Gastroesophageal sphincter (tissue), 4 donors: Measurements from ENCODE around the gene CLOCK. TPM values are rescaled to one million over a fixed set of nuclear protein-coding genes. Genes with fewer than 3 reads are reported as not detected.

Experiments used
- ATAC-seq: fragments of 150-250 bp; one replicate; pipeline ENCODE4 v1.9.1; 2016; ENCODE audit warnings: mild to moderate bottlenecking, moderate library complexity
- H3K27ac ChIP-seq, 4 donors: fragments of 200-600 bp; sonication (generic) in 3 of 4; 1 replicate in 3 of 4; 2 replicates in 1 of 4; pipeline ENCODE4 v1.5.1; 2016 to 2019
- H3K27me3 ChIP-seq: fragments of 200-600 bp; sonication (generic); one replicate; pipeline ENCODE4 v1.5.1; 2019
- H3K36me3 ChIP-seq, 2 donors: fragments of 200-600 bp; sonication (generic); one replicate each; pipeline ENCODE4 v1.5.1; 2019; ENCODE audit warnings: control low read depth in 1 of 2
- H3K4me1 ChIP-seq, 3 donors: fragments of 200-600 bp; sonication (generic); 1 replicate in 2 of 3; 2 replicates in 1 of 3; pipeline ENCODE4 v1.5.1; 2016 to 2019; ENCODE audit warnings: control low read depth in 2 of 3
- H3K4me3 ChIP-seq, 2 donors: fragments of 200-600 bp; sonication (generic); one replicate each; pipeline ENCODE4 v1.5.1; 2019; ENCODE audit warnings: mild to moderate bottlenecking in 1 of 2, moderate library complexity in 1 of 2
- H3K9me3 ChIP-seq, 3 donors: fragments of 200-600 bp; sonication (generic); one replicate each; pipeline ENCODE4 v1.5.1; 2017 to 2019; ENCODE audit warnings: control low read depth in 2 of 3
- EP300 ChIP-seq: sonication (generic); formaldehyde crosslinking; IDR thresholded peaks from one replicate; pipeline ENCODE4 v1.6.1; 2017; ENCODE audit warnings: antibody characterized with exemption, mild to moderate bottlenecking
- POLR2A ChIP-seq, 2 donors: fragments of 450-650 bp; IDR thresholded peaks; one replicate each; pipeline ENCODE4 v1.6.1; 2017; ENCODE audit warnings: antibody characterized with exemption in 2 of 2, mild to moderate bottlenecking in 2 of 2, moderate library complexity in 1 of 2
- POLR2AphosphoS5 ChIP-seq: sonication (generic); formaldehyde crosslinking; IDR thresholded peaks from one replicate; pipeline ENCODE4 v1.6.1; 2017; ENCODE audit warnings: antibody characterized with exemption
- WGBS, 2 donors: methylation state at CpG; one replicate each; pipeline ENCODE4 v1.1.5; 2018; ENCODE audit warnings: low coverage in 1 of 2; 5-methylcytosine and 5-hydroxymethylcytosine counted together
- total RNA-seq, 4 donors: library from RNA; depleted of rRNA; stranded (reverse); fragments of >200 nt; gene quantifications; one replicate each; pipeline ENCODE4 v1.1.0, GENCODE V29; 2016
- TF ChIP-seq, protein P1 (sequence below), 4 experiments: fragments of 200-600 bp in 2 of 4; fragments of 450-650 bp in 2 of 4; sonication (generic) in 1 of 4; IDR thresholded peaks; one replicate each; pipeline ENCODE4 v1.5.1; 2017 to 2019; ENCODE audit warnings: antibody characterized with exemption in 4 of 4, mild to moderate bottlenecking in 2 of 4, moderate library complexity in 2 of 4

CLOCK gene
- total RNA-seq, 4 donors from 2014 or later: 30.0 to 55.7 (median 33.9) TPM

DNA sequence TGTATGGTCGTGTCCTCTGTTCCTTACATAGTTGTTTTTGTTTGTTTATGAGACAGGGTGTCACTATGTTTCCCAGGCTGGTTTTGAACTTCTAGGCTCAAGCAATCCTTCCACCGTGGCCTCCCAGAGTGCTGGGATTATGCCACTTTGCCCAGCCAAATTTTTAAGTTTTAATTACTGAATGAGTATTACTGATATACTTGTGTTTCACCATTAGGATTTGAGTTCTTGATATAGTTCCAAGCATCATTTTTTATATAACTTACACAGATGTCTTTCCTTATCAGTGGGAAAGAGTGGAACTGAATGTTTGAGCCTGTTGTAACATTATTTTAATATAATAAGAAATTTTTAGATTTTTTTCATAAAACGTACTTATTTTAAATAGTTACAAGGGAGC lies 130.5 kb downstream of the CLOCK start:
- ATAC-seq: no peak
- H3K4me3 ChIP-seq: no peak overlapping the region
- H3K27me3 ChIP-seq: no peaks in the 10 kb centered on the region
- H3K9me3 ChIP-seq: no peaks in the 10 kb centered on the region
- no peak overlapping the region for H3K27ac ChIP-seq
- 56 to 80% methylated on average over 3 of the region's 3 CpGs for WGBS, 2 donors
- TF ChIP-seq EP300: no peak
- TF ChIP-seq POLR2A (IDR thresholded peaks at IDR 0.05): no peak
- TF ChIP-seq, protein P1, sequence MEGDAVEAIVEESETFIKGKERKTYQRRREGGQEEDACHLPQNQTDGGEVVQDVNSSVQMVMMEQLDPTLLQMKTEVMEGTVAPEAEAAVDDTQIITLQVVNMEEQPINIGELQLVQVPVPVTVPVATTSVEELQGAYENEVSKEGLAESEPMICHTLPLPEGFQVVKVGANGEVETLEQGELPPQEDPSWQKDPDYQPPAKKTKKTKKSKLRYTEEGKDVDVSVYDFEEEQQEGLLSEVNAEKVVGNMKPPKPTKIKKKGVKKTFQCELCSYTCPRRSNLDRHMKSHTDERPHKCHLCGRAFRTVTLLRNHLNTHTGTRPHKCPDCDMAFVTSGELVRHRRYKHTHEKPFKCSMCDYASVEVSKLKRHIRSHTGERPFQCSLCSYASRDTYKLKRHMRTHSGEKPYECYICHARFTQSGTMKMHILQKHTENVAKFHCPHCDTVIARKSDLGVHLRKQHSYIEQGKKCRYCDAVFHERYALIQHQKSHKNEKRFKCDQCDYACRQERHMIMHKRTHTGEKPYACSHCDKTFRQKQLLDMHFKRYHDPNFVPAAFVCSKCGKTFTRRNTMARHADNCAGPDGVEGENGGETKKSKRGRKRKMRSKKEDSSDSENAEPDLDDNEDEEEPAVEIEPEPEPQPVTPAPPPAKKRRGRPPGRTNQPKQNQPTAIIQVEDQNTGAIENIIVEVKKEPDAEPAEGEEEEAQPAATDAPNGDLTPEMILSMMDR (IDR thresholded peaks at IDR 0.05): no peak
- TF ChIP-seq POLR2AphosphoS5: no peak
- peaks cover 0 to 85% of the 10 kb centered on the region in 2 donors for H3K36me3 ChIP-seq
- peaks cover 0 to 9% (median 0%) of the 10 kb centered on the region in 3 donors for H3K4me1 ChIP-seq

DNA sequence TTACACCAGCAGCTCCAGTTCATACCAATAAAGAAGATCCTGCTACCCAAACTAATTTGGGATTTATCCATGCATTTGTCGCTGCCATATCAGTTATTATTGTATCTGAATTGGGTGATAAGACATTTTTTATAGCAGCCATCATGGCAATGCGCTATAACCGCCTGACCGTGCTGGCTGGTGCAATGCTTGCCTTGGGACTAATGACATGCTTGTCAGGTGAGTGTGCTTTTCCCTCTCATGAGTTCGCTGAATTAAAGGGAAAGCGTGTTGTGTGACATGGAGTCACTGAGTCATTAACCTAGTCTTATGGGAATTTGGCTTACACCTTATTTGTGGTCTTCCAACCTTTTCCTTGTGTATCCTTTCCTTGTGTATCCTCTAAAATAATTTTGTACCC lies 135.1 kb downstream of the CLOCK start:
- Histone ChIP-seq H3K4me3 (no peak overlapping the region), H3K27me3 (no peaks in the 10 kb centered on the region), H3K36me3 (peaks cover 0 to 48% of the 10 kb centered on the region in 2 donors), H3K4me1 (peaks cover 3 to 54% (median 6%) of the 10 kb centered on the region in 3 donors), H3K9me3 (no peaks in the 10 kb centered on the region), H3K27ac (no peak overlapping the region)
- ATAC-seq: no peak
- 96 to 98% methylated on average over 6 of the region's 6 CpGs for WGBS, 2 donors
- TF ChIP-seq POLR2A (IDR thresholded peaks at IDR 0.05) (no peak), POLR2AphosphoS5 (no peak), EP300 (no peak)
- TF ChIP-seq, protein P1 (IDR thresholded peaks at IDR 0.05): no peak

DNA sequence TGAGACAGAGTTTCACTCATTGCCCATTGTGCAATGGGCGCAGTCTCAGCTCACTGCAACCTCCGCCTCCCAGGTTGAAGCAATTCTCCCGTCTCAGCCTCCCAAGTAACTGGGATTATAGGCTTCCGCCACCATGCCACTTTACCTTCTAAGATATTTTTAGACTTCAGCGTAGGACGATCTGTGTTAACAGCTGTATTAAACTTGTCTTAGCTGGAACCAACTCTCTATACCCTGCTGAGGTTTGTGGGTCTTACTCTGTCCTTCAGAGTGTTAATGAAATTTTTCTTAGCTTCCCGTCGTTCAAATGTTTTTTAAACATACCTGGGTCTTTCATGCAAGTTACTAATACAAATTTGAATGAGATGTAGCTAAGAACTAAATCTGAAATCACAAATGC lies 136.3 kb downstream of the CLOCK start:
- no peak overlapping the region for H3K27ac ChIP-seq
- 79 to 85% methylated on average over 5 to 7 of the region's 8 CpGs for WGBS, 2 donors
- peaks cover 3 to 64% (median 6%) of the 10 kb centered on the region in 3 donors for H3K4me1 ChIP-seq
- TF ChIP-seq, protein P1 (IDR thresholded peaks at IDR 0.05): no peak
- TF ChIP-seq EP300: no peak
- no peak for TF ChIP-seq POLR2A (IDR thresholded peaks at IDR 0.05)
- no peak for TF ChIP-seq POLR2AphosphoS5
- no peak overlapping the region for H3K4me3 ChIP-seq
- no peaks in the 10 kb centered on the region for H3K9me3 ChIP-seq
- H3K27me3 ChIP-seq: no peaks in the 10 kb centered on the region
- ATAC-seq: no peak
- peaks cover 0 to 46% of the 10 kb centered on the region in 2 donors for H3K36me3 ChIP-seq

DNA sequence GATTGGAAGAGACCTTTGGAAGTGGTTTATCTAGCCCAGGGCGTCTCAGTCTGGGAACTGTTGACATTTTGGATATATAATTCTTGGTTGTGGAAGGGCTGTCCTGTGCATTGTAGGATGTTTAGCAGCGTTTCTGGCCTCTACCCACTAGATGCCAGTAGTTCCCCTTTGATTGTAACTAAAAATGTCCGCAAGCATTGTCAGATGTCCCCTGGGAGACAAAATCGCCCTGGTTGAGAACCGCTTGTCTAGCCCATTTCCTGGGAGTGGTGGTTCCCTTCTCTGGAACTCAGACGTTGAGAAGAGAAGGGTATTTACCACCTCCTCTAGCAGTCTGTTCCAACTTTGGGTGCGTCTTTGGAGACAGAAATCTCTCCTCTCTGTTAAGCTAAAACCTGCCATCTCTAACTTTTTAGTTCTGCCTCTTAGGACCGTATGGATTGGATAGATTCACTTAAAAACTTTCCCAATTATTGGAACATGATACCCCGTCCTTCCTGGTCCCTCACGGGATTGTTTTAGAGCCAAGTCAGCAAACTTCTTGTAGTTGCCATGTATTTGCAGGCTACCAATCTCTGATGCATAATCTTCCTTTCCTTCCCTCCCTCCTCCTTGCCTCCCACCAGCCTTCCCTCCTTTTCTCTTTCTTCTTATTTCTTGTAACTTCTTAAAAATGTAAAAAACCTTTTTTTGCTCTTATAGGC lies 137.1 kb downstream of the CLOCK start:
- H3K4me3 ChIP-seq: no peak overlapping the region
- H3K36me3 ChIP-seq: peaks cover 0 to 47% of the 10 kb centered on the region in 2 donors
- no peak for ATAC-seq
- 50 to 65% methylated on average over 5 to 8 of the region's 10 CpGs for whole genome bisulfite sequencing, 2 donors
- no peaks in the 10 kb centered on the region for H3K27me3 ChIP-seq
- H3K9me3 ChIP-seq: no peaks in the 10 kb centered on the region
- peak overlapping the region in 1 of 4 donors; percentile 12 for H3K27ac ChIP-seq
- TF ChIP-seq POLR2A (IDR thresholded peaks at IDR 0.05): no peak
- H3K4me1 ChIP-seq: peaks cover 3 to 70% (median 6%) of the 10 kb centered on the region in 3 donors

DNA sequence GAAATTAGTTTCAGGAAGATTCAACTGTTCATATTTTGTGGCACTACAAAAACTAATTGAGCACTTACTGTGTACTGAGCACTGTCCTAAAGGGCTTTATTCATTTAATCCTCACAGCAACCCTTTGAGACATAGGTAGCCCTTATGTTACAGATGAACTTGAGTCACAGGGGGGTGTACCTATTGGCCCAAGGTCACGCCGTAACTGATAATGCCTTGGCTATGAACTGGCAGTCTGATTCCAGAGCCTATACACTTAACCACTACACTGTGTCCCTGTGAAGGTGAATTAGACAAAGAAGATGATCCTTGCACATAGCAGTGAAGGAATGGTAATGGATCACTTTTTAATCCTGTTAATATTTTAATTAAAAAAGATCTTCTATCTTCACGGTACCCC lies 138.9 kb downstream of the CLOCK start:
- 44 to 53% methylated on average over 3 of the region's 3 CpGs for WGBS, 2 donors
- TF ChIP-seq EP300: no peak
- no peak for TF ChIP-seq POLR2A (IDR thresholded peaks at IDR 0.05)
- TF ChIP-seq, protein P1 (IDR thresholded peaks at IDR 0.05): no peak
- no peak for TF ChIP-seq POLR2AphosphoS5
- no peak for ATAC-seq
- Histone ChIP-seq H3K9me3 (no peaks in the 10 kb centered on the region), H3K4me1 (peaks cover 3 to 80% (median 6%) of the 10 kb centered on the region in 3 donors), H3K27ac (no peak overlapping the region), H3K36me3 (peaks cover 0 to 48% of the 10 kb centered on the region in 2 donors), H3K27me3 (no peaks in the 10 kb centered on the region), H3K4me3 (no peak overlapping the region)
